Suppressor macrophage treated with lipopolysaccharide for 1 hour (primary cell): ENCODE data around the gene COLEC12.

Experiments used
- DNase-seq, 3 donors: peaks; one replicate each; pipeline ENCODE4 v3.0.0-alpha.2; 2020 to 2022

Gene COLEC12

GRCh38 chr18:407626-408224 is 92.8 kb downstream of the COLEC12 start:
- DNase-seq, result no peak

- no peak for DNase-seq
Observed at GRCh38 chr18:407191-407590, 93.3 kb downstream of the COLEC12 start.

GRCh38 chr18:406677-407076 is 93.8 kb downstream of the COLEC12 start:
- DNase-seq, result no peak

GRCh38 chr18:405006-405405 is 95.5 kb downstream of the COLEC12 start:
- DNase-seq, result peak; percentile 25 to 52 (median 38)

GRCh38 chr18:404061-404636 is 96.4 kb downstream of the COLEC12 start:
- peak; percentile 39 to 52 (median 45) for DNase-seq

GRCh38 chr18:402129-402528 is 98.4 kb downstream of the COLEC12 start:
- DNase-seq, result peak in 1 of 3 donors; percentile 27

- peak in 2 of 3 donors; percentile 24 to 31 for DNase-seq
Observed at GRCh38 chr18:400456-400855, 100.0 kb downstream of the COLEC12 start.

- DNase-seq, result no peak
Observed at GRCh38 chr18:399631-400135, 100.8 kb downstream of the COLEC12 start.

GRCh38 chr18:398935-399630 is 101.4 kb downstream of the COLEC12 start:
- no peak for DNase-seq

GRCh38 chr18:396556-396955 is 103.9 kb downstream of the COLEC12 start:
- no peak for DNase-seq

GRCh38 chr18:396251-396555 is 104.3 kb downstream of the COLEC12 start:
- DNase-seq, result no peak

GRCh38 chr18:395456-396250 is 104.8 kb downstream of the COLEC12 start:
- no peak for DNase-seq

GRCh38 chr18:394987-395362 is 105.5 kb downstream of the COLEC12 start:
- DNase-seq, result no peak

- no peak for DNase-seq
Observed at GRCh38 chr18:394262-394986, 106.1 kb downstream of the COLEC12 start.

- no peak for DNase-seq
Observed at GRCh38 chr18:393574-393957, 106.9 kb downstream of the COLEC12 start.

- DNase-seq, result peak in 2 of 3 donors; percentile 36 to 40
Observed at GRCh38 chr18:392928-393573, 107.5 kb downstream of the COLEC12 start.

- peak; percentile 22 to 44 (median 33) for DNase-seq
Observed at GRCh38 chr18:390741-391478, 109.6 kb downstream of the COLEC12 start.

GRCh38 chr18:389658-390357 is 110.7 kb downstream of the COLEC12 start:
- DNase-seq, result peak in 1 of 3 donors; percentile 31

GRCh38 chr18:388200-388599 is 112.3 kb downstream of the COLEC12 start:
- DNase-seq, result no peak

- no peak for DNase-seq
Observed at GRCh38 chr18:386994-387393, 113.5 kb downstream of the COLEC12 start.

GRCh38 chr18:384897-385296 is 115.6 kb downstream of the COLEC12 start:
- DNase-seq, result no peak
